ENCODE results near the gene KCNIP1.

KCNIP1 gene

GRCh38 chr5:170486371-170486770 lies 17.4 kb upstream of the KCNIP1 start:
- H4K91ac ChIP-seq (ENCODE audit: low read depth, low read length): no peak overlapping the region
- DNase-seq: no peak
- no peak overlapping the region for H3K27ac ChIP-seq (ENCODE audit: low read depth, low read length)
- H3K9me3 ChIP-seq (ENCODE audit: insufficient read depth, low read depth, low read length): no peaks in the 10 kb centered on the region
- no peak overlapping the region for H4K8ac ChIP-seq (ENCODE audit: low read depth, low read length)
- no peaks in the 10 kb centered on the region for H3K36me3 ChIP-seq (ENCODE audit: control insufficient read depth in 1 of 2, insufficient read depth in 2 of 2, low read length in 2 of 2)
- no peaks in the 10 kb centered on the region for H3K27me3 ChIP-seq (ENCODE audit: insufficient read depth, low read length)
- no peaks in the 10 kb centered on the region for H3K79me1 ChIP-seq (ENCODE audit: low read length)
- H2BK120ac ChIP-seq (ENCODE audit: insufficient read depth, low read length, poor library complexity): no peak overlapping the region
- H4K12ac ChIP-seq (ENCODE audit: low read depth, low read length): no peak overlapping the region
- no peak overlapping the region for H3K18ac ChIP-seq (ENCODE audit: low read length)
- H3K79me2 ChIP-seq (ENCODE audit: control insufficient read depth, insufficient read depth, low read length, poor library complexity): no peaks in the 10 kb centered on the region
- no CpG with 5 or more reads among the region's 3 CpGs for whole genome bisulfite sequencing (ENCODE audit: extremely low coverage, insufficient coverage, insufficient read length)
- H3K9ac ChIP-seq (ENCODE audit: low read length): no peak overlapping the region
- no peak overlapping the region for H3K4me3 ChIP-seq (ENCODE audit: low read depth, low read length)
- no peak overlapping the region for H2AK5ac ChIP-seq (ENCODE audit: low read length)
- H3K4ac ChIP-seq (ENCODE audit: low read depth, low read length): no peak overlapping the region
- H3K4me2 ChIP-seq (ENCODE audit: low read length): no peak overlapping the region
- no peak overlapping the region for H2BK12ac ChIP-seq (ENCODE audit: low read length)
- H3K14ac ChIP-seq (ENCODE audit: low read length): no peak overlapping the region
- no peak overlapping the region for H3K23ac ChIP-seq (ENCODE audit: low read length)
- H2AFZ ChIP-seq (ENCODE audit: insufficient read depth, low read length, poor library complexity): no peak overlapping the region
- no peak overlapping the region for H2BK5ac ChIP-seq (ENCODE audit: low read depth, low read length, poor library complexity)
- peaks cover 0 to 5% of the 10 kb centered on the region in 2 experiments for H3K4me1 ChIP-seq (ENCODE audit: control insufficient read depth in 1 of 2, insufficient read depth in 2 of 2, low read length in 2 of 2)

GRCh38 chr5:170488570-170488969 lies 15.2 kb upstream of the KCNIP1 start:
- no peak overlapping the region for H3K23ac ChIP-seq (ENCODE audit: low read length)
- H3K4me1 ChIP-seq (ENCODE audit: control insufficient read depth in 1 of 2, insufficient read depth in 2 of 2, low read length in 2 of 2): peaks cover 0 to 5% of the 10 kb centered on the region in 2 experiments
- H3K79me1 ChIP-seq (ENCODE audit: low read length): peaks cover 1% of the 10 kb centered on the region
- H4K12ac ChIP-seq (ENCODE audit: low read depth, low read length): no peak overlapping the region
- no CpG with 5 or more reads among the region's 9 CpGs for WGBS (ENCODE audit: extremely low coverage, insufficient coverage, insufficient read length)
- H3K9ac ChIP-seq (ENCODE audit: low read length): no peak overlapping the region
- H3K18ac ChIP-seq (ENCODE audit: low read length): no peak overlapping the region
- H2BK12ac ChIP-seq (ENCODE audit: low read length): no peak overlapping the region
- no peaks in the 10 kb centered on the region for H3K9me3 ChIP-seq (ENCODE audit: insufficient read depth, low read depth, low read length)
- no peak overlapping the region for H3K27ac ChIP-seq (ENCODE audit: low read depth, low read length)
- H2AK5ac ChIP-seq (ENCODE audit: low read length): no peak overlapping the region
- no peak overlapping the region for H4K8ac ChIP-seq (ENCODE audit: low read depth, low read length)
- no peak overlapping the region for H4K91ac ChIP-seq (ENCODE audit: low read depth, low read length)
- no peaks in the 10 kb centered on the region for H3K27me3 ChIP-seq (ENCODE audit: insufficient read depth, low read length)
- no peak overlapping the region for H3K4me3 ChIP-seq (ENCODE audit: low read depth, low read length)
- H3K36me3 ChIP-seq (ENCODE audit: control insufficient read depth in 1 of 2, insufficient read depth in 2 of 2, low read length in 2 of 2): no peaks in the 10 kb centered on the region
- no peak overlapping the region for H2BK120ac ChIP-seq (ENCODE audit: insufficient read depth, low read length, poor library complexity)
- H3K4ac ChIP-seq (ENCODE audit: low read depth, low read length): no peak overlapping the region
- no peak overlapping the region for H3K14ac ChIP-seq (ENCODE audit: low read length)
- no peak overlapping the region for H3K4me2 ChIP-seq (ENCODE audit: low read length)
- H2BK5ac ChIP-seq (ENCODE audit: low read depth, low read length, poor library complexity): no peak overlapping the region
- no peak for DNase-seq
- H2AFZ ChIP-seq (ENCODE audit: insufficient read depth, low read length, poor library complexity): no peak overlapping the region
- H3K79me2 ChIP-seq (ENCODE audit: control insufficient read depth, insufficient read depth, low read length, poor library complexity): no peaks in the 10 kb centered on the region

GRCh38 chr5:170489199-170489598 lies 14.6 kb upstream of the KCNIP1 start:
- WGBS (ENCODE audit: extremely low coverage, insufficient coverage, insufficient read length): no CpG with 5 or more reads among the region's 6 CpGs
- H2AFZ ChIP-seq (ENCODE audit: insufficient read depth, low read length, poor library complexity): no peak overlapping the region
- DNase-seq: no peak

GRCh38 chr5:170490381-170490780 lies 13.4 kb upstream of the KCNIP1 start:
- H2BK12ac ChIP-seq (ENCODE audit: low read length): no peak overlapping the region
- no peak overlapping the region for H3K18ac ChIP-seq (ENCODE audit: low read length)
- H3K79me2 ChIP-seq (ENCODE audit: control insufficient read depth, insufficient read depth, low read length, poor library complexity): no peaks in the 10 kb centered on the region
- H4K91ac ChIP-seq (ENCODE audit: low read depth, low read length): no peak overlapping the region
- H3K4me3 ChIP-seq (ENCODE audit: low read depth, low read length): no peak overlapping the region
- no peak overlapping the region for H3K4ac ChIP-seq (ENCODE audit: low read depth, low read length)
- no peaks in the 10 kb centered on the region for H3K9me3 ChIP-seq (ENCODE audit: insufficient read depth, low read depth, low read length)
- H2BK120ac ChIP-seq (ENCODE audit: insufficient read depth, low read length, poor library complexity): no peak overlapping the region
- no peak overlapping the region for H3K9ac ChIP-seq (ENCODE audit: low read length)
- no peak overlapping the region for H2BK5ac ChIP-seq (ENCODE audit: low read depth, low read length, poor library complexity)
- H3K4me1 ChIP-seq (ENCODE audit: control insufficient read depth in 1 of 2, insufficient read depth in 2 of 2, low read length in 2 of 2): no peaks in the 10 kb centered on the region
- no peaks in the 10 kb centered on the region for H3K27me3 ChIP-seq (ENCODE audit: insufficient read depth, low read length)
- H4K12ac ChIP-seq (ENCODE audit: low read depth, low read length): no peak overlapping the region
- DNase-seq: no peak
- no peak overlapping the region for H4K8ac ChIP-seq (ENCODE audit: low read depth, low read length)
- peaks cover 1% of the 10 kb centered on the region for H3K79me1 ChIP-seq (ENCODE audit: low read length)
- no peak overlapping the region for H3K4me2 ChIP-seq (ENCODE audit: low read length)
- H3K14ac ChIP-seq (ENCODE audit: low read length): no peak overlapping the region
- H2AFZ ChIP-seq (ENCODE audit: insufficient read depth, low read length, poor library complexity): no peak overlapping the region
- no peak overlapping the region for H3K23ac ChIP-seq (ENCODE audit: low read length)
- no peak overlapping the region for H3K27ac ChIP-seq (ENCODE audit: low read depth, low read length)
- WGBS (ENCODE audit: extremely low coverage, insufficient coverage, insufficient read length): no CpG with 5 or more reads among the region's 3 CpGs
- no peak overlapping the region for H2AK5ac ChIP-seq (ENCODE audit: low read length)
- H3K36me3 ChIP-seq (ENCODE audit: control insufficient read depth in 1 of 2, insufficient read depth in 2 of 2, low read length in 2 of 2): no peaks in the 10 kb centered on the region

More at GRCh38 chr5:170489199-170489598, 14.6 kb upstream of the KCNIP1 start:
- no peak overlapping the region for H3K27ac ChIP-seq (ENCODE audit: low read depth, low read length)
- peaks cover 0 to under 1% of the 10 kb centered on the region in 2 experiments for H3K4me1 ChIP-seq (ENCODE audit: control insufficient read depth in 1 of 2, insufficient read depth in 2 of 2, low read length in 2 of 2)
- no peak overlapping the region for H2BK12ac ChIP-seq (ENCODE audit: low read length)
- no peak overlapping the region for H3K23ac ChIP-seq (ENCODE audit: low read length)
- no peak overlapping the region for H2BK5ac ChIP-seq (ENCODE audit: low read depth, low read length, poor library complexity)
- H3K79me2 ChIP-seq (ENCODE audit: control insufficient read depth, insufficient read depth, low read length, poor library complexity): no peaks in the 10 kb centered on the region
- no peak overlapping the region for H3K14ac ChIP-seq (ENCODE audit: low read length)
- no peak overlapping the region for H3K9ac ChIP-seq (ENCODE audit: low read length)
- H3K27me3 ChIP-seq (ENCODE audit: insufficient read depth, low read length): no peaks in the 10 kb centered on the region
- peaks cover 1% of the 10 kb centered on the region for H3K79me1 ChIP-seq (ENCODE audit: low read length)
- H3K36me3 ChIP-seq (ENCODE audit: control insufficient read depth in 1 of 2, insufficient read depth in 2 of 2, low read length in 2 of 2): no peaks in the 10 kb centered on the region
- H3K4ac ChIP-seq (ENCODE audit: low read depth, low read length): no peak overlapping the region
- no peaks in the 10 kb centered on the region for H3K9me3 ChIP-seq (ENCODE audit: insufficient read depth, low read depth, low read length)
- H3K4me2 ChIP-seq (ENCODE audit: low read length): no peak overlapping the region
- H2BK120ac ChIP-seq (ENCODE audit: insufficient read depth, low read length, poor library complexity): no peak overlapping the region
- H4K91ac ChIP-seq (ENCODE audit: low read depth, low read length): no peak overlapping the region
- H2AK5ac ChIP-seq (ENCODE audit: low read length): no peak overlapping the region
- H4K8ac ChIP-seq (ENCODE audit: low read depth, low read length): no peak overlapping the region
- no peak overlapping the region for H3K4me3 ChIP-seq (ENCODE audit: low read depth, low read length)
- H3K18ac ChIP-seq (ENCODE audit: low read length): no peak overlapping the region
- no peak overlapping the region for H4K12ac ChIP-seq (ENCODE audit: low read depth, low read length)

Measured in trophoblast cell (in vitro differentiated cells and primary cell).